NCI-H1092 treated with DMSO at 0.1 percent for 48 hours (cell line): ENCODE data around the gene STAC2.
A peak's percentile ranks its signal among the peaks of the same experiment; 100 is the strongest.
"Not testable (repeated sequence)": the region's sequence is repeated elsewhere in the genome, so short reads cannot be mapped to it uniquely, and the experiment has no call there.

Experiments
- DNase-seq: peaks from one replicate; lab custom pipeline; 2025; lab: John Stamatoyannopoulos, UW

STAC2 gene

DNA sequence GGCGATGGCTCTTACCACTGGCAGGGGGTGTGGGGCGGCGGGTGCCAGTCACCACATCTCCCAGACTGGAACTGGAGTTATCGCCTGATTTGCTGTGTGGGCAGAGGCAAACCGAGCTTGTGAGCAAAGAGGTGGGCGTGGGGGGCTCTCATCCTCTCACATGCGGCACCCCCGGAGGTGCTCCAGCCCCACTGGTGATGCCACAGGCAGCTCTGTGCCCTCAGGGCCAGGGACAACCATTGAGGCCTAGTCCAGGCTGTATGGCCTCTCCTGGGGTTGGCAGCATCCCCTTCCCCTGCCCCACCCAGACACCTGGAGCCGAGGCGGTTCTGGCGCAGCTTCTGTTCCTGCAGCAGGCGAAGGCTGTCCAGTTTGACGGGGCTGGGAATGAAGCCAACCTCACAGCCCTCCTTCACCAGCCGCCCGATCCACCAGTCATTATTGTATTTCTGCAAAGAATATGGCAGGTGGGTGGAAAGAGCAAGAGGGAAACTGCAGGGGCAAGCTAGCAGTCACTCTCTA is 39.2 kb downstream of the STAC2 start:
- DNase-seq, result peak; percentile 7

DNA sequence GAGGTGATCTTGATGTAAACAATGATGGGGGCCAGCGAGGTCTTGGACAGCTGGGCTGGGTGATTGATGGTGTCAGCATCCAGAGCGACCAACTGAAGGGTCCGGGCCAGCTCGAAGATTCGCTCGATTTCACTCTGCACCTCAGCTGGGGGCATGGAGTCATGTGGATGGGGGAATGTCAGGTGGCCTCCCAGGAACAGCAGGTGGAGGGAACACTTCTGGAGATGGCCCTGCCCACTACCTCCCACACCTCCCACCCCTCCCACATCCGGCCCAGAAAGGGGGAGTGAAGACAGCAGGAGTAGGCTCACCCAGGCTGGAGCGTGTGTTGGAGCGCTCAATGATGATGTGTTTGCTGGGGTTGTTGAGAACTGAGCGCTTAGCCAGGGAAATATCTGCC is 42.0 kb downstream of the STAC2 start:
- DNase-seq, result no peak

- DNase-seq, result no peak
Measured at GRCh38 chr17:39183045-39183444, 42.7 kb downstream of the STAC2 start.

DNA sequence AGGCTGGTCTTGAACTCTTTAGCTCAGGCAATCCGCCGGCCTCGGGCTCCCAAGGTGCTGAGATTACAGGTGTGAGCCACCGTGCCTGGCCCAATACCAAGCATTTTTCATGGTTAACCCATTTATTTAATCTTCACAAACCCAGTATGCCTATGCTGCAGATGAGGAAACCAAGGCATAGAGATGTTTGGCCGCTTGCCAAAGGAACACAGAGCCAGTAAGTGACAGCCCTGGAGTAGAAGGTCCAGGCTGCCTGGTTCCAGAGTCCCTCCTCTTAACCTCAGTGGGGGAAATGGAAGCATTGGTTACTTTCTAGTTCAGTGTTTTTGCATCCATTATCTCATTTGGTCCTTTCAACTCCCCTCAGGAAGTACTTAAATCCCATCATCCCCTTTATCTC is 44.4 kb downstream of the STAC2 start:
- no peak for DNase-seq

DNA sequence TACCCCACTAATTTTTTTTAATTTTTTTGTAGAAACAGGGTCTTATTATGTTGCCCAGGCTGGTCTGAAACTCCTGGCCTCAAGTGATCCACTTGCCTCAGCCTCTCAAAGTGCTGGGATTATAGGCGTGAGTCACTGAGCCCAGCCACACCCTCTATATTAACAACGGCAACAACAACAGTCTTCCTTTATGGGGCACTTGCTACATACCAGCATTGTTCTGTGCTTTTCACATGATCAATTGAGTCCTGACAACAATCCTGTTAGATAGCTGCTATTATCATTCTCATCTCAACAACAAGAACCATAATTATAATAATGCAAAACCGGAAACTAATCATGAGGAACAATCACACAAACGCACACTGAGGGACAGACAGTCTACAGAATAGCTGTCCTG is 47.2 kb downstream of the STAC2 start:
- no peak for DNase-seq

DNA sequence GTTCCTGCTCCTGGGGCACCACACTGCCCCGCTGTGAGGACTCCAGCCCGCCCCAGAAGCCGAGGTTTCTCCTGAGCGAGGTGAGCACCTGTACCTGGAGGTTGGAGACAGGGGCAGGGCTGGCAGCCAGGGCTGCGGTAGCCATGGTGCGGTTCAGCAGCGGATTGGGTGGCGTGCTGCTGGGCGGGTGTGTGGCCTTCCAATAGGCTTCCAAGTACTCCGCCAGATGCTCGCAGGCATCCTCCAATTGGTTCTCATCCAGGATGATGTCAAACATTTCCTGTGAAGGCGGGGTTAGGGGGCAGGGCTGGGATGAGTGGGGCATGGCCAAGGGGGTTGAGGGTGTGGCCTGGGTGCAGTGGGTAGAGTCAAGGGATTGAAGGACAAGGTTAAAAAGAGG is 48.5 kb downstream of the STAC2 start:
- no peak for DNase-seq

- no peak for DNase-seq
Measured at GRCh38 chr17:39175695-39176093, 50.1 kb downstream of the STAC2 start.

DNA sequence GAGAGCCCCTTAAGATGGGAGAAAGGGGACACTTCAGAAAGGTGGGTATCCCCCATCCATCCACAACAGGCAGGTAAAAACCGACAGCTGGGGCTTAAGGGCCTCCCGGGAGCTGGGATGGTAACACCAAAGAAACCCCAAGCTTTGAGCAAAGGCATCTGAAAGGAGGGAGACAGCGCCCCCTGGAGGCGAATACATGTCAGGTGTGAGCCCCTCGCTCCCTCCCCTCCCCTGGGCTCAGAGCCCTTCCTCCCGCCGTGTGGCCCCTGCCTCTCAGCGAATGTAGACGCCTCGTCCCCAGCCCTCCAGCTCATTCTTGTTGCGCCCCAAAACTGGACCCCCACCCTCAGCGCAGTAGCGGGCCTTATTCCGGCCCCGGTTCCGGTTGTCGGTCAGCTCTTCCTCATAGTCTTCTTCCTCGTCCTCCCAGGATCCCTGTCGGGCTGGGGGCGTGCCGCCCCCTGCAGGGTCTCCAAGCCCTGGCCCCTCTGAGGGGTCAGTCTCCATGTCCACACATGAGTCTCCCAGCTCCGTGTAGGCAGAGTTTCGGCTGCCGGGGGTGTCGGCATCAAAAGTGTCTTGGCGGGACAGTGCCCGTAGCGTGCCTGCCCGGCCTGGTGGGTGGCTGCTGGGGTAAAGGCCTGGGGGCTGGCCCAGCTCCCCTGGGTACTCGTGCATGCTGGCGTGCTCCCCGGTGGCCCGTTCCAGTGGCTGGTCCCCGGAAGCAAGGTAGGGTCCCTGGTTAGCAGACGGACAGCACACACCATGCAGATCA is 50.6 kb downstream of the STAC2 start:
- DNase-seq, result peak; percentile 44

- DNase-seq, result no peak
Measured at GRCh38 chr17:39173526-39174274, 52.0 kb downstream of the STAC2 start.

- DNase-seq, result no peak
Measured at GRCh38 chr17:39173080-39173479, 52.7 kb downstream of the STAC2 start.

DNA sequence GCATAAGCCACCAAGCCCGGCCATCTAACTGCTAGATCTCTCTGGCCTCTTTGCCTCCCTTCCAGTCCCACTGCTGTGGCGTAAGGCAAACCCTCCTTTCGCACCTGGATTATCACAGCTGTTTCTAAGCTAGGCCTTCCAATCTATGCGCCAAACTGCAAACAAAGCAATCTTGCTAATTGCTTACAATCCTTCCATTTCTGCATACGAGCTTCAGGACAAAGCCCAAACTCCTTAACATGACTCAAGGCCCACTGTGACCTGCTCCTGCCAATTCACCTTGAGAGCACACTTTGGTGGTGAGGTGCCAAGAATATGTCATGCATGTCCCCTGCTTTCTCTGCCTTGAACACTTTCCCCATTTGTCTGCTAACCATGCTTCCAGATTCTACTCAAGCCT is 53.8 kb downstream of the STAC2 start:
- no peak for DNase-seq

DNA sequence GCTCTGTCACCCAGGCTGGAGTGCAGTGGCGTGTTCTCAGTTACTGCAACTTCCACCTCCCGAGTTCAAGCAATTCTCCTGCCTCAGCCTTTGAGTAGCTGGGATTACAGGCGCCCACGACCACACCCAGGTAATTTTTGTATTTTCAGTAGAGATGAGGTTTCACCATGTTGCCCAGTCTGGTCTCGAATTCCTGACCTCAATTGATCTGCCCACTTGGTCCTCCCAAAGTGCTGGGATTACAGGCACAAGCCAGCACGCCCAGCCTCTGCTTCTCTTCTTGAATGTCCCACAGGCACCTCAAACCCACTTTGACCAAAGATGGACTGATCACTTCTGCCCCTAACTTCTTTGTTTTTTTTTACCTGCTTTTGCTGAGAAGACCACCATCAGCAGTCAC is 55.2 kb downstream of the STAC2 start:
- no peak for DNase-seq

GRCh38 chr17:39170109-39170508 is 55.6 kb downstream of the STAC2 start:
- no peak for DNase-seq

GRCh38 chr17:39169518-39169917 is 56.2 kb downstream of the STAC2 start:
- no peak for DNase-seq

GRCh38 chr17:39169101-39169500 is 56.6 kb downstream of the STAC2 start:
- no peak for DNase-seq

DNA sequence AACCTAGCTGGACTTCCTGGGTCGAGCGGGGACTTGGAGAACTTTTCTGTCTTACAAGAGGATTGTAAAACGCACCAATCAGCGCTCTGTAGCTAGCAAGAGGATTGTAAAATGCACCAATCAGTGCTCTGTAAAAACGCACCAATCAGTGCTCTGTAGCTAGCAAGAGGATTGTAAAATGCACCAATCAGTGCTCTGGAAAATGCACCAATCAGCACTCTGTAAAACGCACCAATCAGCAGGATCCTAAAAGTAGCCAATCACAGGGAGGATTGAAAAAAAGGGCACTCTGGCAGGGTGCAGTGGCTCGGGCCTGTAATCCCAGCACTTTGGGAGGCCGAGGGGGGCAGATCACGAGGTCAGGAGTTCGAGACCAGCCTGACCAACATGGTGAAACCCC is 57.2 kb downstream of the STAC2 start:
- DNase-seq, result not testable (repeated sequence)

GRCh38 chr17:39167476-39167875 is 58.3 kb downstream of the STAC2 start:
- DNase-seq, result no peak

- DNase-seq, result no peak
Measured at GRCh38 chr17:39166437-39167335, 59.1 kb downstream of the STAC2 start.

DNA sequence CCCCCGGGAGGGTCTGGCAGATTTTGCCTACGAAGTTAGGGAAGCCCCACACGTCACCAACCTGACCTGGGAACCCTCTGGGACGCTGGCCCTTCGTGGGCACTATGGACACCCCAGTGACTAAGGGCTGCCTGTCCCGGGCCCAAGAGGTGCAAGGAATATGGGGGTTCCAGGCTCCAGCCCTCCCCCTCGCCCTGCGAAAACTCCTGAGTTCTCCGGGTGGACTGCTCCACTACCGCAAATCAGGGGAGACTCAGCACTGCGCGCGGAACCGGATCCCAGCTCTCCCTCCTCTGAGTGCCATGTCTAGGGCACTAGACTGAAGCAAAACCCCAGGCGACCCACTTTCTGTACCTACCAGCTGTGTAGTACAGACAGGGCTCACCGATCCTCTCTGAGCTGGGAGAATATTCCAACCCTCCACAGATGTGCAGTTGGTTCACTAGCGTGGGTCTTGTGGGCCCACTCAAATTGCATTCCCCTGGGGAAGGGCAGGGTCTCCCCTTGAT is 59.9 kb downstream of the STAC2 start, which contains the start of gene ARL5C:
TSS of gene ARL5C (minus strand) at position 321 of the 509 bp plus-strand sequence. CDS start 401 bp downstream, outside the sequence.
- no peak for DNase-seq

DNA sequence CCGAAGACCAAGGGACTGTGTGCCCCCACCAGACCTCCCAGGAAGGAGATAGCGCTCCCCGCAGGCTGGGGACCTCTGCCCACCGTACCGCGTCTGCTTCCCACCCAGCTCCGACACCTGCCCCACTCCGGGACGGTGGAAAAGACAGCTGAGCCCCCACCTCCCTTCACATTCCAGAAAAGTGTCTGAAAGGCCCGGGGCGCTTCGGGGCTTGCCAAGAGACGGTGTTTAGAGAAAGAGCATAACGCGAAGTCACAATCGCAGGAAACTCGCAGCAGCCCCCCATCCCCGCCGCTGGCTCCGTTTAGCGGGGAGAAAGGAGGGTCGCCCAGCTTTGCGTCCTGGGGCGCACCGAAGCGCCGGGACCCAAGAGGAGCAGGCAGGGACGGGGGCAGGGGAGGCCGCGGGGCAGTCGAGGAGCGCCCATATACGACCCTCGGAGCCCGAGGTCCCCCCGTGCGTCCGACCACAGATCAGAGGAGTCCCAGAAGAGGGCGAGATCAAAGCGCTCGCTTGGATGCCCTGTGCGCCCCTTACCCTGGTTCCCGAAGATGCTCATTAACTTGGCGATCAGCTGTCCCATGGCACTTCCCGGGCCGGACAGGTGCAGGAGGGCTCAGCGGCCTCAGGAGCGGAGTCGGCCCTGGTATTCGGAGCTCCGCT is 60.4 kb downstream of the STAC2 start:
- no peak for DNase-seq

- no peak for DNase-seq
Measured at GRCh38 chr17:39164675-39165143, 61.0 kb downstream of the STAC2 start.
